ENCODE results near the gene TMTC1.

The TMTC1 gene

DNA sequence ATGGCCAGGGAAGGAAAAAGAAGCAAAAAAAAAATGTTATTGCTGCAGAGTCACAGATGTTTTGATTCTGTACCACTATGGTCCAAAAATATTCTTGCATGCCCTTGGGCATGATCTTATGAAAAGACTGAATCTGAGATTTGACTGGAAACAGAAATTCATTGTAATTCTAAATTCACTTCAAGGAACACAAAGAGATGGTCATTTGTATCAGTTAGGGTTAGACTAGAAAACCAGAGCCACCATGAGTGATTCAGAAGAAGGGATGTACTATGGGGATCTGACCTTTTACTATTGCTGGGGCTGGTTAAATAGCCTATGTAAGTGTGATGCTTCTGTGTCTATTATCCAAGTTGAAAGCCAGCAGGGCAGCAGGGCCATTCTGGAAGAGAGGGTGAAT lies 5.2 kb downstream of the TMTC1 start:
- no peak for FAIRE-seq

DNA sequence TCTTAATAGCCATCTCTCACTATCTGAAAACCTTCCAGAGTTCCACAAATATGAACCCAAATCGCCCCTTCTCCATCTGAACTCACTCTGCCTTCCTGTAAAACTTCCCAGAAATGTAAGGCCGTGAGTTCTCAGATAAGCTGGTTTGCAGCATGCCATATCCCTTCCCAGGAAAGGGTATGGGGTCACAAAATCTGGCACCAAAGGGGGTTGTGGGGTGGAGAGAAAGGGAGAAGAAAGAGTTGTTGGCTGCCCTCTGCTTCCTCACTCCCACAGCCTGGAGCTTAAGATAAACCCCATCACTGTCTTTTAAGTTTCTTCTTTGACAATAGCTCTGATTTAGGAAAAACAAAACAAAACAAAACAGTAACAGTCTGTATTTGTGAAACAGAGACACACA lies 10.7 kb downstream of the TMTC1 start:
- FAIRE-seq = no peak

- FAIRE-seq = no peak
These were observed 12.0 kb downstream of the TMTC1 start for GRCh38 chr12:29771786-29772185.

DNA sequence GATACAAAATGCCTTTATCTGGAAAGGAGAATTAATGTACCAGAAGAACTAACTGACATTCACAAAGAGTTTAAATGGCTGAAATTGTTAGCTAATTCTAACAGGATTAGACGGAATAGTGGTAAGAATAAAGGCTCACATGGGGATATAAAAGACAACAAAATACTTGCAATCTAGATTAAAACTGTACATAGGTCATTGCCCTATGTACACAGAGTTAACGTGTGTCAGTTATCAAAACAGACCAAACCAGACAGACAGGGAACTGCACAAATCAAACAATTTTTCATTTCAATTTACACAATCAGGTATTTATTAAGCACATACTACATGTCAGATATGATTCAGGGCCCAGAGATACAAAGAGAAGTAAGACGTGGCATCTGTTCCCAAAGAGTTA lies 12.6 kb downstream of the TMTC1 start:
- no peak for FAIRE-seq

- FAIRE-seq = no peak
These were observed 14.4 kb downstream of the TMTC1 start for GRCh38 chr12:29769162-29769858.

DNA sequence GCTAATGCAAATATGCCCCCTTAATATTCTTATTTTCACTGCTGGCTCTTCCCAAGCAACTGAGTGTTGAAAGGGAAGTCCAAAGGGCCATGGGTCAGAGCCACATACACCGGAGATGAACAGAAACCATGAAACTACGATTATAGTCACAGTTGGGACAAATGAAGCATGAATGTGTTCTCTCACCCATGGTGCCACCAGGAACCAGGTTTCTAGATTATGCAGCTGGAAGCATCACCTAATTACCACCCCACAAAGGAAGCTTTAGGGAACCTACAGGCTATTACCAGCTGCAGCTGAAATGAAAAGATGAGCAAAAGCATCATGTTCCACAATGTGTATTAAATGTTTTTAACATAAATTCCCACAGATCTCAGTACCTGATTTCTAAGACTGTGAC lies 15.4 kb downstream of the TMTC1 start:
- FAIRE-seq = no peak

DNA sequence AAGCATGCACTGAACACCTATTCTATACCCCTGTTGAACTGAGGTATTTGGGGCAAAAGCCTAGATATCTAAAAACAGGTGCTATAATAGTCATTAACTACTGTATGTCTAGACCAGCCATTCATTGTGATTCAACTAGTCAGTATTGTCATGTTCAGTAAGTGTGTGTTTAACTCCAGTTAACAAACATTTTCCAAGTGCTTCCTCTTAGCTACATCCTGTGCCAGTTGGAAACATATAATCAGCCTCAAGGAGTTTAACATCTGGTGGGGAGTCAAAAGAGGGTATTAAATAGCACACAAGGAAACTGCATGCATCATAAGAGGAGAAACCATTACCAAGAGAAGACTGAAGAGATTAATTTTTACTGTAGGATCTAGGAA lies 20.4 kb downstream of the TMTC1 start:
- FAIRE-seq = no peak

- no peak for FAIRE-seq
These were observed 21.0 kb downstream of the TMTC1 start for GRCh38 chr12:29762637-29763300.

DNA sequence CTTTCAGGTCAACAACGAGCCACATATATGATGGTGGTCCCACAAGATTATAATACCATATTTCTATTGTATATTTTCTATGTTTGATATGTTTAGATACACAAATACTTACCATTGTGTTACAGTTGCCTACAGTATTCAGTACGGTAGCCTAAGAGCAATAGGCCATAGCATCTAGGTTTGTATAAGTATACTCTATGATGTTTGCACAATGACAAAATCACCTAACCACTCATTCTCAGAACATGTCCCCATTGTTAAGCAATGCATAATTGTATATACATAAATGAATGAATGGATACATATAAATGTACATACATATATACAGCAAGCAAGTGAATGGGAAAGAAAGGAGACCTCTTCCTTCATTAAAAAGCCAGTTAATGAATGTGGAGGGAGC lies 23.8 kb downstream of the TMTC1 start:
- no peak for FAIRE-seq

DNA sequence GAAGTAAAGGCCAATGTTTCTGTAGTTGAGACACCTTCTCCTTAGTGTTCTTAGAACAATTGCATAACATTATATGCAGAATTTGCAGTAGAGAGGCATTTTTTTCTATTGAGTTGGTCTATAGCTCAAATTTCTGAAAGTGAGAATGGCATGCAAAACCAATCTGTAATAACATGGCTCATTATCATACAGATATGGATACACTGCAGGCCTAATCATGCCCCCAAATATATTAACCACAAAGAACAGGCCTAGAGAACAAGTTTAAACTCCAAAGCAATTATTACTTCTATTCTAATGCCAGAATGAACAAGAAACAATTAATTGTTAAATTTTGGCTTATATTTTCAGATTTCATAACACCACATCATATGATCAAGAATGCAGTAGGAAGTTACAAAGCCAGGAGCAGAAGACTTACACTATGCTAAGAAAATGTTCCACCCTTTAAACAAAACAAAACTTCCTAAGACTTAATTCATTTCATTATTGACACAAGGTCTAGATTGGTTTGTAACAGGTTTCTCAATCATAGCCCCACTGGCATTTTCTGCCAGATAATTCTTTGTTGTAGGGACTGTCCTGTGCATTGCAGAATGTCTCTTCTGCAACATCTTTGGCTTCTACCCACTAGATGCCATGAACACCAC lies 26.9 kb downstream of the TMTC1 start:
- FAIRE-seq = no peak

GRCh38 chr12:29754235-29755189 lies 29.2 kb downstream of the TMTC1 start:
- no peak for FAIRE-seq

GRCh38 chr12:29752121-29752520 lies 31.6 kb downstream of the TMTC1 start:
- no peak for FAIRE-seq

GRCh38 chr12:29751676-29752075 lies 32.1 kb downstream of the TMTC1 start:
- FAIRE-seq = no peak

DNA sequence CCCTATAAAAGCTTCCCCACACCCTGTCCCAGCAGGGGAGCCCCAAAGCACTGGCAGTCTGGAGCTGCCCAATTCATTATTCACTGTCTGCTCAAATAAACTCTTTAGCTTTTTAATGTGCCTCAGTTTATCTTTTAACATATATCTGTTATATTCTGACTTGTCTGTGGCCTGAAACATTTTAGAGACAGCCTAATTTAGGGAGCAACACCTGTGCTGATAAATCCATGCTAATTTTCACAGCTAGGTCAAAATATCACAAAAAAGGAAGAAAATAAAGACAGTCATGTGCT lies 32.9 kb downstream of the TMTC1 start:
- no peak for FAIRE-seq

DNA sequence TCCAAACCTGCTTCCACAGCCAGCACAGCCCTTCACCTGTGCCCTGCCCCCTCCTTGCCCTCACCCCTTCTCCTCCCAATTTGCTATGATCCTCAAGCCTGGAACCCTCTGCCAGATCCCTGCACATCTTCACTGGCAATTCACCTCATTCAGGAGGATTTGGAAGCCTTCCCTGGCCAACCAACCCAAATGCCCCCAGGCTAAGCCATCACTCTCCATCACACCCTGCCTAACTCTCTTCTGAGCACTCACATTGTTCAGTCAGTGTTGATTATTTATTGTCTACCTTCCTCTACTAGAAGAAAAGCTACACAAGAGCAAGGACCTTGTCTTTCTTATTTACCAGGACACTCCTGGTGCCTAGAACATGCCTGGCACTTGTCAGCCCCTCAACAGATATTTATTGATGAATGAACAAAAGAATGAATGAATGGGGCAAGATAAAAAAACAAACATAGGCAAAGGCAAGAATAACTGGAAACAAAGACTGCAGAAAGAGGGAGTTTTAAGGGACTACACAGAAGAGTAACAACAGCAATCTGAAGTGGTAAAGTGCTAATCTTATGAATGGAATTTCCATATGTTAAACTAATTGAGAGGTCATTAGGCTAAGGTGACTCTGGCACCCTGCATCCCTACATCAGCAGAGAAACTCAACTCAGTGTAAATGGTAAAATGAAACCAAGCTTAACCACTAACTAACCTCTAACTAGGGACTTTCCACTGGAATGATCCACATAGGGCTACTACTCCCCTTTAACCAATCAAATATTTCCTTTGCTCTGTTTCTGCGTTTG lies 33.4 kb downstream of the TMTC1 start:
- FAIRE-seq = no peak

DNA sequence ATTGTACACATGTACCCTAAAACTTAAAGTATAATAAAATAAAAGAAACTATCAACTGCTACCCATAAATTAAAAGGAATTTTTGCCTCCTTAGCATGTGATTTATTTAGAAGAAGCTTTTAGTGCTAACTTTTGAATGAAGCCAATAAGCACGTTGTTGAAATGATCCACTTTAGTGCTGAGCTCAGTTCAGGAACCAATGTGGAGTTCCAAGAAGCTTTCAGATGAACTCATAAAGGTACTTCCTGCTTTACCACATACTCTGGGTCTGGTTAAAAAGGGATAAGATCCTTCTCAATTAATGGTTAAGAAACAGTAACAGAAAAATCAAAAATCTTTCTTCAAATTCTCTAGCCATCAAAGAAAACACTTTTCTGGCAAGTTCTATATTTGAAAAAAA lies 39.4 kb downstream of the TMTC1 start:
- no peak for FAIRE-seq

DNA sequence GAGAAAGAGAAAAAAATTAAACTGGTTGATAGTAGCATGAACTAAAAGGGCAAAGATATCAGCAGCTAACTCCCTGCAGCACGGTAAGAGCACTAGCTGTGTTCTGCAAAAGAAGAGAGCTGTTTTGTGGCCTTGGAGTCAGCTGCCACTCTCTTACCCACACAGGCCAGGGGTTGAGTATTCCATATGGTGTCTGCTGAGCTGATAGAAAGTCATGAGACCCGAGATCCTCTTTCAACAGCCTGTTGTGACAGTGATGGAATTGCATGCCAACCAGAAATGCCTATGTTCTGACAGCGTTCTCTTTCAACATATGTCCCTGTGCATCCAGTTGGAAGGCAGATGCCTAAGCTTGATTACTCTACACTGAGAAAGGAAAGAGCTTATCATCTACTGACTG lies 39.9 kb downstream of the TMTC1 start:
- no peak for FAIRE-seq

DNA sequence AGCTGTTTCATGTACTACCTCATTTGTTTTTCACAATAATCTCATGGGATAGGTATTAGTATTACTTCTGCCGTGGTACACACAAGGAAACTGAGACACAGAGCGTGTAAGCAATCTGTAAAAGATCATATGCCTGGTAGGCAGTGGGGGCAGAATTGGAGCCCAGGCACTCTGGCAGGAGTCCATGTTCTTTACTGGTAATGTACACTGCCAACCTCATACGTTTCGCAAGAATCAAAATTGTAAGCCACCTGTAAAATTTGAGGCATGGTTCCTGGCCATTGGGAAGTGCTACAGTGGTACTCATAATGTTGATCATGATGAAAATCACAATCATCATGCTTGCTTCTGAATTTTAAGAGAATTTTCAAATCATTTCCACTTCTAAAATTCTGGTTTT lies 40.7 kb downstream of the TMTC1 start:
- no peak for FAIRE-seq

- no peak for FAIRE-seq
These were observed 41.1 kb downstream of the TMTC1 start for GRCh38 chr12:29742646-29743045.

GRCh38 chr12:29741342-29742241 lies 42.1 kb downstream of the TMTC1 start:
- no peak for FAIRE-seq

GRCh38 chr12:29739279-29739991 lies 44.3 kb downstream of the TMTC1 start:
- FAIRE-seq = no peak
